Parathyroid adenoma (tissue), 2 donors: Measurements from ENCODE around the gene ZRANB1.

Experiments
- H2AFZ ChIP-seq: fragments of 300-600 bp; sonication (generic); one replicate; pipeline ENCODE4 v1.7.0; 2017; ENCODE audit warnings: antibody characterized with exemption, mild to moderate bottlenecking
- H3K27ac ChIP-seq: fragments of 300-600 bp; sonication (generic); one replicate; pipeline ENCODE4 v1.7.0; 2017
- H3K27me3 ChIP-seq: fragments of 300-600 bp; sonication (generic); one replicate; pipeline ENCODE4 v1.7.0; 2017; ENCODE audit warnings: low read length; ENCODE audit not compliant: control insufficient read depth, insufficient read depth
- H3K36me3 ChIP-seq: fragments of 300-600 bp; sonication (generic); one replicate; pipeline ENCODE4 v1.7.0; 2017; ENCODE audit warnings: low read length; ENCODE audit not compliant: control insufficient read depth, insufficient read depth
- H3K4me1 ChIP-seq: fragments of 300-600 bp; sonication (generic); one replicate; pipeline ENCODE4 v1.7.0; 2017; ENCODE audit warnings: control low read depth
- H3K4me2 ChIP-seq: fragments of 300-600 bp; sonication (generic); one replicate; pipeline ENCODE4 v1.7.0; 2017; ENCODE audit warnings: low read length
- H3K4me3 ChIP-seq: fragments of 300-600 bp; sonication (generic); one replicate; pipeline ENCODE4 v1.7.0; 2017; ENCODE audit warnings: low read depth, low read length
- H3K79me2 ChIP-seq: fragments of 300-600 bp; sonication (generic); one replicate; pipeline ENCODE4 v1.7.0; 2017; ENCODE audit warnings: control low read depth
- H3K9ac ChIP-seq: fragments of 300-600 bp; sonication (generic); one replicate; pipeline ENCODE4 v1.7.0; 2017; ENCODE audit warnings: mild to moderate bottlenecking
- H3K9me3 ChIP-seq: fragments of 300-600 bp; sonication (generic); one replicate; pipeline ENCODE4 v1.7.0; 2017; ENCODE audit warnings: low read length; ENCODE audit not compliant: control insufficient read depth
- TF ChIP-seq, protein P1 (sequence below): fragments of 300-600 bp; sonication (generic); IDR thresholded peaks from one replicate; pipeline ENCODE4 v1.7.0; 2017; ENCODE audit warnings: antibody characterized with exemption, mild to moderate bottlenecking
- donor health status: primary hyperparathyroidism.

Gene ZRANB1

DNA sequence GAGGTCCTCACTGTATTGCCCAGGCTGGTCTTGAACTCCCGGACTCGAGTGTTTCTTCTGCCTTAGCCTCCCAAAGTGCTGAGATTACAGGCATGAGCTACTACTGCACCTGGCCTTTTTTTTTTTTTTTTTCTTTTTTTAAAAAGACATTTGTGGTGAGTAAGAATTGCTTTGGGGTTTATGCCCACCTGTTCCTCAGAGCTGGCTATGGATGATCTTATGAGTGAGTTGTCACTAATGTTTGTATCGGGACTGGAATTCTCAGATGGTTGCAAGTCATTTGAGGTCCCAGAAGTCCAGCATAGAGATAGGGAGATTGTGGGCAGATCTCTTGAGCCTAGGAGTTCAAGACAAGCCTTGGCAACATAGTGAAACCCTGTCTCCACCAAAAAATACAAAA lies 35.2 kb downstream of the ZRANB1 start:
- Histone ChIP-seq H3K27me3 (no peaks in the 10 kb centered on the region), H3K4me2 (no peak overlapping the region), H3K9me3 (no peaks in the 10 kb centered on the region), H3K79me2 (peaks cover 16% of the 10 kb centered on the region), H3K36me3 (no peaks in the 10 kb centered on the region), H2AFZ (no peak overlapping the region), H3K9ac (no peak overlapping the region), H3K4me3 (no peak overlapping the region), H3K4me1 (peaks cover 7% of the 10 kb centered on the region), H3K27ac (no peak overlapping the region)
- TF ChIP-seq, protein P1, sequence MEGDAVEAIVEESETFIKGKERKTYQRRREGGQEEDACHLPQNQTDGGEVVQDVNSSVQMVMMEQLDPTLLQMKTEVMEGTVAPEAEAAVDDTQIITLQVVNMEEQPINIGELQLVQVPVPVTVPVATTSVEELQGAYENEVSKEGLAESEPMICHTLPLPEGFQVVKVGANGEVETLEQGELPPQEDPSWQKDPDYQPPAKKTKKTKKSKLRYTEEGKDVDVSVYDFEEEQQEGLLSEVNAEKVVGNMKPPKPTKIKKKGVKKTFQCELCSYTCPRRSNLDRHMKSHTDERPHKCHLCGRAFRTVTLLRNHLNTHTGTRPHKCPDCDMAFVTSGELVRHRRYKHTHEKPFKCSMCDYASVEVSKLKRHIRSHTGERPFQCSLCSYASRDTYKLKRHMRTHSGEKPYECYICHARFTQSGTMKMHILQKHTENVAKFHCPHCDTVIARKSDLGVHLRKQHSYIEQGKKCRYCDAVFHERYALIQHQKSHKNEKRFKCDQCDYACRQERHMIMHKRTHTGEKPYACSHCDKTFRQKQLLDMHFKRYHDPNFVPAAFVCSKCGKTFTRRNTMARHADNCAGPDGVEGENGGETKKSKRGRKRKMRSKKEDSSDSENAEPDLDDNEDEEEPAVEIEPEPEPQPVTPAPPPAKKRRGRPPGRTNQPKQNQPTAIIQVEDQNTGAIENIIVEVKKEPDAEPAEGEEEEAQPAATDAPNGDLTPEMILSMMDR: no peak

DNA sequence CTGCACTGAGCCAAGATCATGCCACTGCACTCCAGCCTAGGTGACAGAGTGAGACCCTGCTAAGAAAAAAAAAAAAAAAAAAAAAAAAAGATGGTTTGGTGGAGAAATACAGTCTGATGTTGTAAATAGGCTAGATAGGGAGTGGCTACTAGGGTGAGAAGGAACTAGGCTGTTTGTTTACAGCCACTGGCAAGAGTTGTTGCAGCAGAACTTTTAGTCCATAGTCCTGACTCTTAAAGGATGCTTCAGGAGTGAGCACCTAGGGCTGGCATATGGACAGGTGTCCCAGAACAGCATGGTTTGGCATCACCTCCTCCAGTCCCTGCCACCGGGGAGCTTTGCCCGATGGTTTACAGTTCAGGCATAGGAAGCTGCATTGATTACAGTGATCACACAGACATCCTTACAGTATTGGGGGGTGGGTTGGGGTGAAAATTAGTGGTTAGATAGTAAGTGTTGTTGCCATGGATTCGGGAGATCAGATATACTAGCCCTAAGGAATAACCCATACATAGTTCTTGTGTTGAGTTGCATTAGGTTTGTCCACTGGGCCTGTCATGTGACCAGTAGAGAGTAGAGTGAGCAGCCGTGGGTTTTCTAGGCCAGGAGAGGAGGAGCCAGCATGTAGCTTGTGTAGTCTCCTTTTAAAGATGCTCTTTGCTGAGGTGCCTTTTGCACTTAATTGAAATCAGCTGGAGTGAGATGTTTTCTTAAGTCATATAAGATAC lies 35.9 kb downstream of the ZRANB1 start:
- H3K4me2 ChIP-seq: no peak overlapping the region
- H3K79me2 ChIP-seq: peaks cover 16% of the 10 kb centered on the region
- H3K9me3 ChIP-seq: no peaks in the 10 kb centered on the region
- H3K9ac ChIP-seq: no peak overlapping the region
- TF ChIP-seq, protein P1: no peak
- H3K27me3 ChIP-seq: no peaks in the 10 kb centered on the region
- H3K4me1 ChIP-seq: peaks cover 7% of the 10 kb centered on the region
- no peak overlapping the region for H2AFZ ChIP-seq
- H3K4me3 ChIP-seq: no peak overlapping the region
- H3K36me3 ChIP-seq: no peaks in the 10 kb centered on the region
- no peak overlapping the region for H3K27ac ChIP-seq

DNA sequence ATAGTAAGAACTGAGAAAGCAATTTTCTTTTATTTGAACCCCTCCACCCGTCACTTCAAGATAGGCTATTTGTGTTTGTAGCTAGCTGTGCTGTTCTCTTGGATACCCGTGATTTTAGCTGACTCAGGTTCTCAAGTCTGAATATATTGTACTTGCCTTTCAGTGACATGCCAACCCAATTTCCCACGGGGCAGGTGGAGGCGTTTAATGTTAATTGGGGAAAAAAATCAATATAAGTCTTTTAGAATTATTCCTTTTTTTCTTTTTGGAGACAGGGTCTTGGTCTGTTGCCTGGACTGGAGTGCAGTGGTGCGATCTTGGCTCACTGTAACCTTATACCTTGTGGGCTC lies 36.4 kb downstream of the ZRANB1 start:
- no peaks in the 10 kb centered on the region for H3K9me3 ChIP-seq
- no peaks in the 10 kb centered on the region for H3K36me3 ChIP-seq
- H3K9ac ChIP-seq: no peak overlapping the region
- H3K79me2 ChIP-seq: peaks cover 16% of the 10 kb centered on the region
- H3K4me3 ChIP-seq: no peak overlapping the region
- no peak overlapping the region for H2AFZ ChIP-seq
- H3K27ac ChIP-seq: no peak overlapping the region
- no peaks in the 10 kb centered on the region for H3K27me3 ChIP-seq
- TF ChIP-seq, protein P1: no peak
- H3K4me2 ChIP-seq: no peak overlapping the region
- peaks cover 7% of the 10 kb centered on the region for H3K4me1 ChIP-seq

DNA sequence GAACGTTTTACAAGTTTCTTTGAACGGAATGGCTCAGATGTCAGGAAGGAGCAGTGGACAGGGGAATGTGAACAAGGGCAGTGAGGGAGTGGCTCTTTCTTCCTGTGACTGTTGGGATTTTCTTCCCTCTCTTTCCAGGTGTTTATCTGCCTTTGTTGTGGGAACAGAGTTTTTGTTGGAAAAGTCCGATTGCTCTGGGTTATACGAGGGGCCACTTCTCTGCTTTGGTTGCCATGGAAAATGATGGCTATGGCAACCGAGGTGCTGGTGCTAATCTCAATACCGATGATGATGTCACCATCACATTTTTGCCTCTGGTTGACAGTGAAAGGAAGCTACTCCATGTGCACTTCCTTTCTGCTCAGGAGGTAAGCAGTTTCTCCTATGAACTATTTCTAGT lies 41.4 kb downstream of the ZRANB1 start:
- TF ChIP-seq, protein P1: no peak
- Histone ChIP-seq H3K9me3 (no peaks in the 10 kb centered on the region), H3K79me2 (peaks cover 9% of the 10 kb centered on the region), H3K36me3 (no peaks in the 10 kb centered on the region), H3K27me3 (no peaks in the 10 kb centered on the region), H3K4me2 (no peak overlapping the region), H3K4me3 (no peak overlapping the region), H2AFZ (no peak overlapping the region), H3K27ac (no peak overlapping the region), H3K4me1 (peaks cover 2% of the 10 kb centered on the region), H3K9ac (no peak overlapping the region)

DNA sequence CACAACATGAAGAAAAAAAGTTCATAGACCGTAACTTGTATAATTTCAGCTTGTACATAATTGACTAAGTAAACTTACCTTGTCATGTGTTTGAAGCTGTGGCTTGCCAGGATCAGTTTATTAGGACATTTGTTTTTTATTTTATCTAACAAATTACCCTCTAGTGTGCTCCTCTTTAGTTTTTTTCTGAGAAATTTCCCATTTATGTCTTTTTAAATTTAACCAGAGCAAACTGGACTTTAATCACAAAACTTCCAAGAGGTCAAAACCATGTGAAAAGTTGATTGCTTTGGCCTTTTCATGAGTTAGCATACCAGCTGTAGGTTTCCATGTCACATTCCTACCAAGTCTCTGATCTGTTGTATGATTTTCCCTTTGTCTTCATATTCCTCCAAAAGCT lies 42.5 kb downstream of the ZRANB1 start:
- H3K27me3 ChIP-seq: no peaks in the 10 kb centered on the region
- no peaks in the 10 kb centered on the region for H3K4me1 ChIP-seq
- no peak overlapping the region for H3K9ac ChIP-seq
- peaks cover 6% of the 10 kb centered on the region for H3K79me2 ChIP-seq
- no peak overlapping the region for H3K4me3 ChIP-seq
- H3K9me3 ChIP-seq: no peaks in the 10 kb centered on the region
- TF ChIP-seq, protein P1: no peak
- no peaks in the 10 kb centered on the region for H3K36me3 ChIP-seq
- H2AFZ ChIP-seq: no peak overlapping the region
- no peak overlapping the region for H3K4me2 ChIP-seq
- no peak overlapping the region for H3K27ac ChIP-seq
